HG03342 (cell line): ENCODE data around the gene RNASE13.
"Not testable (repeated sequence)": the region's sequence is repeated elsewhere in the genome, so short reads cannot be mapped to it uniquely, and the experiment has no call there.

Experiments used
- ATAC-seq: cut with Tn5 transposase; IDR thresholded peaks from one replicate; pipeline ENCODE4 v1.9.1; 2021; ENCODE audit warnings: mild to moderate bottlenecking, moderate library complexity; ENCODE audit not compliant: unreplicated experiment

Gene RNASE13

DNA sequence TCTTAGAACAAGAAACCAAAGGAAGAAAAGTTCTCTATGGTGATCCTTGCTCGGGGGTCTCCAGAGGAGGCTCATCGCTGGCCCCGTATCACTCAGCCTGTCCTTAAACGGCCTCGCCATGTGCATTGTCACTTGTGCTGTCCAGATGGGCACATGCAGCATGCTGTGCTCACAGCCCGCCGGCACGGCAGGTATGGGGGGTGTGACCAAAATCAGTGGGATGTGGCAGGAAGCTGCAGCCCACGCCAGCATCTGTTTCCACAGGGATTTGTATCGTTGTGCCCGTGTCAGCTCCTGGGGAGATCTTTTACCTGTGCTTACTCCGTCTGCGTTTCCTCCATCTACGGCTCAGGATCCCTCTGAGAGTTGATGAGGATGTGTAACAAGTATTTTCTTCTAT is 38.1 kb downstream of the RNASE13 start:
- no peak for ATAC-seq

DNA sequence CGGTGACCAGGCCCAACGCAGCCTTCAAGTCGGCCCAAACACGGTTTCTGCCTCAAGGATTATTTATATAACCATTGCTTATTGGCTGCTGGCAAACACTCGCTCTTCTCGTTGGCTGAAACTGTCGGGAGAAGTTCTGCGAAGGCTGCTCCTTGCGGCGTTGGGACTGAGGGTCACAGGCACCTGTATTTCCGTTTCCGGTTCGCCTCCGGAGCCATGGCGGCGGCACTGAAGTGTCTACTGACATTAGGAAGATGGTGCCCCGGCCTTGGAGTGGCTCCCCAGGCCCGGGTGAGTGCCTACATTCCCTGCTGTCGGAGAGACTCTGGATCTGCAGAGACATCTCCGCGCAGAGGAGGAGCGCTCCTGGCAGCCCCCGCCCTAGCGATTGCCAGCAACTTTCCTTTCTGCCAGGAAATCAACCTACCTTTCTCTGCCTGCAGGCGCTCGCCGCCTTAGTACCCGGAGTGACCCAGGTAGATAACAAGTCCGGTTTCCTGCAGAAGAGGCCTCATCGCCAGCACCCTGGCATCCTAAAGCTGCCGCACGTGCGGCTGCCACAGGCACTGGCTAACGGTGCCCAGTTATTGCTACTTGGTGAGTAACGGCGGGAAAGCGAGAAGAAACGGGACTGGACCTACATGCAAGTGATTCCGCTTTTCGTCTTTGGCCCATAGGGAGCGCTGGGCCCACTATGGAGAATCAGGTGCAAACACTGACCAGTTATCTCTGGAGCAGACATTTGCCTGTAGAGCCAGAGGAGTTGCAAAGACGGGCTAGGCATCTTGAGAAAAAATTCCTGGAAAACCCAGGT is 44.6 kb downstream of the RNASE13 start, which contains the start of gene METTL17:
TSS of gene METTL17 (plus strand) at position 194 of the 814 bp plus-strand sequence. CDS start at position 217, 23 bp downstream.
- peak; percentile 95 for ATAC-seq

- no peak for ATAC-seq
These were observed 45.2 kb downstream of the RNASE13 start for GRCh38 chr14:20989471-20989786.

GRCh38 chr14:20988717-20989470 is 45.7 kb downstream of the RNASE13 start:
- ATAC-seq = no peak

DNA sequence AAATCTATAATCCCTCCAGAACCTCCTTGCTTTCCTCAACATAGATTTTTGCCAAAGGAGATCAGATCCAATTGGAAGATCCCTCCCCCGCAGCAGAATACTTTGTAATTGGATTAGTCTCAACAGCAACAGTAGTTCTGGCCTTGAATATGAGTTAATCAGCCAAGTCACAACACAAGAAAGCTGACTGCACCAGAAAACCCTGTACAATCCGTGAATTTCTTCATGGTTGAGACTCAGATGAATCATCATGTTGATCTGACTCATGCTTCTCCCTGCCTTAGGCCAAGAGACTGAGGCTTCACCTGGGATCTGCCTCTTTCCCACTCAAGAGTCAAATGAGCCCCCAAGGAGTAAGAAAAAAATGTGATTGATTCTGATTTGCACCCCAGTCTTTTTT is 47.8 kb downstream of the RNASE13 start:
- no peak for ATAC-seq

DNA sequence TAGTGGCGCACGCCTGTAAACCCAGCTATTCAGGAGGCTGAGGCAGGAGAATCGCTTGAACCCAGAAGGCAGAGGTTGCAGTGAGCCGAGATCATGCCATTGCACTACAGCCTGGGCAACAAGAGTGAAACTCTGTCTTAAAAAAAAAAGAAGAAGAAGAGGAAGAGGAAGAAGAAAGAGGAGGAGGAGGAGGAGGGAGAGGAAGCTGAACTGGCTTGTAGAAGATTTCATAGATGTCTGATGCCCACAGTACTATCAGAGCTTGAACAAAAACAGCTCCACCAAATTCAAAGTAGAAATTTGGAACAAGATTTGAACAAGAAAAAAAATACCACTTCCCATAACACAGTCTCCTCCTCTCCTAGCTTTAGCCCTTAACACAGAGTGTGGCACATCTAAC is 49.0 kb downstream of the RNASE13 start:
- not testable (repeated sequence) for ATAC-seq
